HTERT RPE-1 (cell line): ENCODE data around the gene SCYGR7.
"Not testable (repeated sequence)": the region's sequence is repeated elsewhere in the genome, so short reads cannot be mapped to it uniquely, and the experiment has no call there.

Source experiments
- in situ Hi-C: fragments of 300-500 bp; cut with MboI; formaldehyde crosslinking; loops from 4 replicates; pipeline ENCODE4 v1.14.3; 2020; ENCODE audit warnings: low sequenced_read_pairs

The SCYGR7 gene

DNA sequence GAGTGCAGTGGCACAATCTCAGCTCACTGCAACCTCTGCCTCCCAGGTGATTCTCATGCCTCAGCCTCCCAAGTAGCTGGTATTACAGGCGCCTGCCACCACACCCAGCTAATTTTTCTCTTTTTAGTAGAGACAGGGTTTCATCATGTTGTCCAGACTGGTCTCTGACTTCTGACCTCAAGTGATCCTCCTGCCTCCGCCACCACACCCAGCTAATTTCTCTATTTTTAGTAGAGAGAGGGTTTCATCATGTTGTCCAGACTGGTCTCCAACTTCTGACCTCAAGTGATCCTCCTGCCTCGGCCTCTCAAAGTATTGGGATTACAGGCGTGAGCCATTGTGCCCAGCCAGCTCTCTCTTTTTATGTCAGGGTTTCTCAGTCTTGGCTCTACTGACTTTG lies 28.1 kb downstream of the SCYGR7 start:
- in situ Hi-C loops, result not testable (repeated sequence)

DNA sequence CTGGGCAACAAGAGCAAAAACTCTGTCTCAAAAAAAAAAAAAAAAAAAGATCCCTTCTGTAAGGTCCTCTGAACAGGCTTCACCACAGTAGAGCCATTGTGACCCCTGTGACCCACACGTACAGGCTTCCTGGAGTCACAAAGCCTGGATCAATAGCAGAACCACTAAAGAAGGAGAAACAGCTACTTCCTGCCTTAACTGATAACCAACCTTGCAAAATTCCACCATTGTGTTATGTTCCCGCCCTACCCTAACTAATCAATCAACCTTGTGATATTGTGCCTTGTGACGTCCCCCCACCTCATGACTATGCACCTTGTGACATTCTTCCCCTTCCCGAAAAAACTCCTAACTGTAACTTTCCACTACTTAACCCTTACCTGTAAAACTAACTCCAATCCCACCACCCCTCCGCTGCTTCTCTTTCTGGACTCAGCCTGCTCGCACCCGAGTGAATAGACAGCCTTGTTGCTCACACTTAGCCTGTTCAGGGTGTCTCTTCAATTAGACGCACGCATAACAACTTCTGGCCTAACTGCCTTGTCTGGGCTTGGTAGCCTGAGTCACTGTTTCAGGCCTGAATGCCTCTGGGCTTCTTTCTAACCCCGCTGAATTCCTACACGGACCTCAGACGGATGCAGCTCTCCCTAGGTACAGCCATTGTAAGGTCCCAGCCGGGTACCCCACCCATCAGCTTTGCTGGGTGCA lies 31.4 kb downstream of the SCYGR7 start:
- in situ Hi-C loops, result no loop called here

DNA sequence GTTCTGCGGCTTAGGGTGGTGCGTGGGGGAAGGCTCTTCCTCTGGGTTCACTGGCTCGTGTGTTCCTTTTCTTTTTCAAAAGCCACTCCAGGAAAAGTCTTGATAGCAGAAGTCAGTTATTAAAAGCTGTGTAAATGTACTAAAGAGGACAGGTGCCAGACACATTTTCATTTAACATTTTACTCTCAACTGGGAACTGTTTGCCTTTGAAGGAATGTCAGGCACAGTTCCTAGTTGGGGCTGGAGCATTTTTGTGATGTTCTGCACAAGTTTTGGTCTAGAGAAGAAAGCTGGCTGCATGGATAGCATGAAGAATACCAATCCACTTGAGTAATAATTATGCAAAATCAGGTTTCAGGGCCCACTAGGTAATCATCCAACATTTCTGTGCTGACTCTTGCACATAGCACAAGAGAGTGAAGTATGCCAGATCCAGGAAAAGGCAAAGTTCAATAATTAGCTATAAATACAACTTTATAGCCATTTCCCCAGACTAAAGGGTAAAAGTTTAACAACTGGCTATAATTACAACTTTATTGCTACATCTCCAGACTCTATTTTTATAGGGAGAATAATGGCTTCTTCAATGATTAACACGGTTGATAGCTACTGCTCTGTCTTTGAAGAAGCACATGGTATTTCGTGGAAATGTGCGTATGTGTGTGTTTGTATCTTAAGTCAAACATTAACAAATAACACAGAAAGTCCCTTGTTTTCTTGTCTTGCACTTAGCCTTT lies 33.8 kb downstream of the SCYGR7 start:
- in situ Hi-C loops, result no loop called here

DNA sequence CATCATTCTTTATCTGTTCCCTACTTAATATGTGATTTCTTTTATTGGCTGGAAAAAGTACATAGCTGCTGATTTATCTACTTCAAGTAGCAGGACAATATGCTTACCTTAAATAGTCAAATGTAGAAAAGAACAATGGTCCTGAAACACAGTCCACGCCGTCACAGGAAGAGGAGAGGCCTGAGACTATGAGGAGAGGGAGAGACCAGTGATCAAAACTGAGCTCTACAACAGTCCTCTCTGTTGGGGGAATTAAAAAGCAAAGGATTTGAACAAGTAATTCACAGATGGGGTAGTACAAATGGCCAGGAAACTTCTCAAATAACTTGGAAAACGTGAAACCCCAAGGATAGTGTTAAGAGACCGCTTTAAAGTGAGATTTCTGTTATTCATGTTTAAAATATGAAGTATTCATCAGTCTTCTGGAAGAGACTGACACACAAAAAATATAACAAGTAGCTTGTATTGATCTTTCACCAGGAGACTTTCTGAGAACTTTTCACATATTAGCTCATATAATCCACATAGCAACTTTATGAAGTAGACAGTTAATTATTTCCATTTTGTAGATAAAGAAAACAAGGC lies 37.7 kb downstream of the SCYGR7 start:
- in situ Hi-C loops, result no loop called here

DNA sequence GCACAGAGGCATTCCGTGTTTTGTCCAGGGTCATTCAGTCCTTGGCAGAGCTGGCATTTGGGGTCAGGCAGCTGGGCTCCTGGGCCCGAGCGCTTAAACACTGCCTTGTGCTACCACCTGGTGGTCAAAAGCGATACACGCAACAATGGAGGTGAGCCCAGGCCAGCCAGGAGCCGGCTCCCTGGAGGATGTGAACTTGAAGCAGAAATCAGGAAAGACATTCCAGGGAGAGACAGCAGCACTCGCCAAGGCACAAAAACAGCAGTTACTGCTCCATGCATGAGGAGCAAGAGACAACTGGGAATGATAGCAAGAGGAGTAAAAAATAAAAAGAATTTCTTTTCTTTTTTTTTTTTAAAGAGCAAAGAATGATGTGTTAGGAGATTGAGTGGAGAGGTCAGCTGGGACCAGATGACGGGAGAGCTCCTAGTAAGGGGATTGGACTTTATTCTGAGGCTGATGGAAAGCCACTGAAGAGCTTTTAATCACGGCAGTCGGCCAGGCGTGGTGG lies 38.3 kb downstream of the SCYGR7 start:
- in situ Hi-C loops, result no loop called here

DNA sequence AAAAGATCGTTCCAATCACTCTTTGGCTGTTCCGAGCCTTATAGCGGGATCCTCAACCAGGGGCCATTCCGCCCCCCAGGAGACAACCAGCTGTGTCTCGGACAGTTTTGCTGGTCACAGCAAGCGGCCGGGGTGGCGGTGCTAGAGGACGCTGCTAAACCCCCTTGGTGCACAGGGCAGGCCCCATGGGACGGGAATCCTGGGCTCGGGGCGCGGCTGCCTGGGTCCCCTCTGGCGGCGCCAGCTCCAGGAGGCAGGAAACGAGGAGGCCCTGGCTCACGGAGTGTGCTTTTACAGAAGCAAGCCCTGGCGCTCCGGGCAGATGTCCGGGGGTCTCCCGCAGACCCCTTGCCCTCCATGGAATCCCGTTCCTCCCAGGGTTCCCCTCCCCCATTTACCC lies 39.7 kb downstream of the SCYGR7 start:
- in situ Hi-C loops, result no loop called here

DNA sequence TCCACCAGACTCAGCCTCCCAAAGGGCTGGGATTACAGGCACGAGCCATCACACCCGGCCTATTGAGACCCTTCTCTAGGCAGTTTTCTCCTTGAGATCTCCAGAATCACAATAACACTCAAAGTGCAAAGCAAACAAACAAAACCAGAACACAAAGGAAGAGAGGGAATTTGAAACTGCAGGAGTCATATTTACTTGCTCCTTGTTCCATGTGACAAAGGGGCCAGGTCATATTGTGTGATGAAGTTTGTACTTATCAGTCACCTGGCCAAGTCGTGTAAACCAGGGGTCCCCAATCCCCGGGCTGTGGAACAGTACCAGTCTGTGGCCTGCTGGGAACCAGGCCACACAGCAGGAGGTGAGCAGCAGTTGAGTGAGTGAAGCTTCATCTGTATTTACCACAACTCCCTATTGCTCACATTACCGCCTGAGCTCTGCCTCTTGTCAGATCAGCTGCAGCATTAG lies 44.1 kb downstream of the SCYGR7 start:
- in situ Hi-C loops, result no loop called here

DNA sequence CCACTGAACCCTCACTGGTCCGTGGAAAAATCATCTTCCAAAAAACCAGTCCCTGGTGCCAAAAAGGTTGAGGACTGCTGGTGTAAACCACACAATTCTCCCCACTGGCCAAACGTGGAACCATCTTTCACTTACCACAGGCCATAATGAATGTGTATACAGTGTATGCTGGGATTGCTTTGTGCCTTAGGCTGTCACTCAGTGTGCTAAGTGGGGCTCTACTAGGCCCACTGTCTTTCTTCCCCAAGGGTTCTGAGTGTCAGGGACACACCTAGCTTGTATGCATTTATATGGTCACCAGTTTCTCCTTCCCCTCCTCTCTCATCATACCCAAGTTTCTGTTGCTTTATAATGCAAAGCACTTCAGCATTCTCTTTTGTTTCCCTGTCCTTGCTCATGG lies 44.8 kb downstream of the SCYGR7 start:
- in situ Hi-C loops, result no loop called here

DNA sequence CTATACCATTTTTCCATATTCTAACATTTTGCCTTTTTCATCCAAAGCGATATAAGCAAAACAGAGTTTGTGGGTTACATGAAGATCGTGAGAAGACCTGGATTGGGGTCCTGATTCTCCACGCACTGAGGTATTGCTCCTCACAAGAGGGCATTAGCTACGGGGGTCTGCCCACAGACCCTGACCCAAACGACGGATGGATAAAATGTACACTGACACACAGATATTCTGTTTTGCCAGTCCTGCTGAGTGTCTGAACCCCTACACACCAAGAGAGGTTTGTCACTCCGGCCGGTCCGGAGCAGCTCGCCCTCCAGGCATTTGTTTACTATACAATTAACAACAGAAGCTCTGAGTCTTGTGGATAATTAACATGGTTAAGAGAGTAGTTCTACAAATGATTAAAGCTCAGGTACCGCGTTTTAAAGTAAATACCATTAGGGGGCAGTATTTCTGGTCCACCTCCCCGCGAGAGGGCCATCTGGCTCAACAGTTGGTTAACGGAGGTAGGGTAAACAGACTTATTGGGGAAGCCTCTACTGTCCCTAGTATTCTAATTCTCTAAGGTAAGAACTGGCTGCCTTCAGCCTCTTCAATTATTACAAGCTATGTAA lies 46.0 kb downstream of the SCYGR7 start:
- in situ Hi-C loops, result no loop called here

DNA sequence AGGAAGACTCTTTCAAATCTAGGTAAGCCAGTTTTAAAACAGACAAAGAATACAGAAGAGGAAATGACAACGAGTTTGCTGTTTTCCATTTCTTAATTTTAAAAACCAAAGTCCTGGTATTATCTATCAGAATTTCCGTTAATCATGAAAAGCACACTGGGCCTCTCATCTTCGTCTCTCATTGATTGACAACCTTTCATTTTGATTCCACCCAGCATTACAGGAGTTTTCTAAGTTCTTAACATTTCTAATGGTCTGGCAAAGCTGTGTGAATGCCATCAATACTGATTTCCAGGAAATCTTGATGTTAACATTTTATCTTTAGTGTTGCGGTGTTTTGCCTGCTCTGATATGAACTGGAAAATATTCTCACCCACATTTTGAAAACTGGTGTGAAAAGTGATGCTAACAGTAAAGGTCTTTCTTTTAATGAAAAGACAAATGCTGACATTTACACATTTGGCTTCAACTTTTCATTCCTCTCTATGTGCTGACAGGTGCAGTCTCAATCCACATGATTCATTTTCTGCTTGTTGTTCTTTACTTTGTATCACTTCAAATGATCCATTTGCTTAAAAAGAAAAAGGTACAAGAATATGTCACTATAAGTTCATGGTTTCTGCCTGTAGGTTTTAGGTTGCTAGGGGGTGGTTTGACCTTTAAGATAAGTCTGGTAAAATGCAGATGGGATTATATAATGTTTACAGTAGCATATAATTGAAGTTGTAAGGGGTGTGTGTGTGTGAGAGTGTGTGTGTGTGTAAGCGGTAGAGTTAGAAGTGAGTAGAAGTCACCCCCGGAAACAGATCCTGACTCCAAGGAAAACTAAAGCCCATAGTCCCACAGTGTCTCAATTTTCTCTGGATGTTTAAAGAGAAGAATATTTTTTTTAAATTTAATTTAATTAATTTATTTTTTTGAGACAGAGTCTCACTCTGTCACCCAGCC lies 47.0 kb downstream of the SCYGR7 start:
- in situ Hi-C loops, result no loop called here
